NB4 (cell line): ENCODE measurements around the gene DNAJC1.

Experiments used
- DNase-seq: peaks from one replicate; pipeline ENCODE4 v3.0.0; 2010; ENCODE audit warnings: low read depth
- H3K4me3 ChIP-seq: one replicate; pipeline ENCODE4 v1.5.1; 2011; ENCODE audit warnings: mild to moderate bottlenecking, low read depth, low read length, moderate library complexity
- CTCF ChIP-seq: IDR thresholded peaks from one replicate; pipeline ENCODE4 v1.5.1; 2012; ENCODE audit warnings: low read depth, low read length
- MAX ChIP-seq: IDR thresholded peaks from 2 replicates; pipeline ENCODE4 v1.6.1; 2011; ENCODE audit warnings: low read depth, low read length
- MYC ChIP-seq: IDR thresholded peaks from 2 replicates; pipeline ENCODE4 v1.6.1; 2011; ENCODE audit warnings: low read depth, low read length
- POLR2A ChIP-seq: IDR thresholded peaks from 2 replicates; pipeline ENCODE4 v1.6.1; 2011; ENCODE audit warnings: mild to moderate bottlenecking; ENCODE audit not compliant: insufficient read length; ENCODE audit errors: extremely low read depth

DNAJC1 gene

GRCh38 chr10:21935439-21936023 lies 68.0 kb downstream of the DNAJC1 start:
- TF ChIP-seq MAX (no peak), POLR2A (no peak), CTCF (no peak), MYC (no peak)
- DNase-seq = no peak
- no peak overlapping the region for H3K4me3 ChIP-seq

- no peak overlapping the region for H3K4me3 ChIP-seq
- TF ChIP-seq MAX (no peak), CTCF (no peak), POLR2A (no peak), MYC (no peak)
- DNase-seq = no peak
Measured at GRCh38 chr10:21934307-21934706, 69.2 kb downstream of the DNAJC1 start.

- H3K4me3 ChIP-seq = no peak overlapping the region
- TF ChIP-seq CTCF = no peak
- TF ChIP-seq MAX = no peak
- TF ChIP-seq POLR2A = no peak
- no peak for TF ChIP-seq MYC
- no peak for DNase-seq
Measured at GRCh38 chr10:21929070-21929469, 74.5 kb downstream of the DNAJC1 start.

- DNase-seq = no peak
- H3K4me3 ChIP-seq = no peak overlapping the region
- TF ChIP-seq MAX = no peak
- no peak for TF ChIP-seq CTCF
- TF ChIP-seq POLR2A = no peak
- TF ChIP-seq MYC = no peak
Measured at GRCh38 chr10:21927631-21928353, 75.7 kb downstream of the DNAJC1 start.

- TF ChIP-seq MAX (no peak), MYC (no peak), CTCF (no peak), POLR2A (no peak)
- no peak for DNase-seq
- H3K4me3 ChIP-seq = no peak overlapping the region
Measured at GRCh38 chr10:21926949-21927348, 76.6 kb downstream of the DNAJC1 start.

- H3K4me3 ChIP-seq = no peak overlapping the region
- TF ChIP-seq MYC (no peak), MAX (no peak), POLR2A (no peak), CTCF (no peak)
- DNase-seq = no peak
Measured at GRCh38 chr10:21926358-21926925, 77.1 kb downstream of the DNAJC1 start.
